Thyroid gland (tissue), 4 donors: ENCODE results near the gene CLINT1.

Source experiments
- POLR2A ChIP-seq, 2 donors: fragments of 450-650 bp; IDR thresholded peaks; one replicate each; pipeline ENCODE4 v1.6.1; 2017; ENCODE audit warnings: antibody characterized with exemption in 2 of 2, mild to moderate bottlenecking in 2 of 2, moderate library complexity in 1 of 2
- TF ChIP-seq, protein P1 (sequence below), 6 experiments: fragments of 200-600 bp in 3 of 6; fragments of 450-650 bp in 3 of 6; sonication (generic) in 3 of 6; IDR thresholded peaks; one replicate each; pipeline ENCODE4 v1.5.1; 2016 to 2019; ENCODE audit warnings: antibody characterized with exemption in 6 of 6, mild to moderate bottlenecking in 2 of 6, inconsistent platforms in 1 of 6, moderate library complexity in 1 of 6

DNA sequence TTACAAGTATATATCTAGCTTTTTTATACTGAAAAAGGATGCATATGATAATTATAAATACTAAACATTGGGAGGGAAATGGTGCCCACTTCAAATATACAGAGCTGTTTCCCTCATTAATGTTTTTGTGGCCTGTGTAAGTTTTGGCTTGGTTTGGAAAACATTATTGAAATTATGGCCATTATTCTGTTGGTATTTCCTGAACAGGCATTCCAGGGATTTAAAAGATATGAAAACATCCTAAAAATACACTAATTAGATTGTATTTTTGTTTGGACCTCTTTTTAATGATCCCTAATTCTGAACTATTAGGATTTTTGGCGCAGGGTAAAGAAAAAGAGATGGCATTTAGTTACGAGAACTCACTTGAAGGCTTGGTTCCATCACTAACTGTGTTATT, 50.9 kb downstream of the CLINT1 start:
- TF ChIP-seq, protein P1, sequence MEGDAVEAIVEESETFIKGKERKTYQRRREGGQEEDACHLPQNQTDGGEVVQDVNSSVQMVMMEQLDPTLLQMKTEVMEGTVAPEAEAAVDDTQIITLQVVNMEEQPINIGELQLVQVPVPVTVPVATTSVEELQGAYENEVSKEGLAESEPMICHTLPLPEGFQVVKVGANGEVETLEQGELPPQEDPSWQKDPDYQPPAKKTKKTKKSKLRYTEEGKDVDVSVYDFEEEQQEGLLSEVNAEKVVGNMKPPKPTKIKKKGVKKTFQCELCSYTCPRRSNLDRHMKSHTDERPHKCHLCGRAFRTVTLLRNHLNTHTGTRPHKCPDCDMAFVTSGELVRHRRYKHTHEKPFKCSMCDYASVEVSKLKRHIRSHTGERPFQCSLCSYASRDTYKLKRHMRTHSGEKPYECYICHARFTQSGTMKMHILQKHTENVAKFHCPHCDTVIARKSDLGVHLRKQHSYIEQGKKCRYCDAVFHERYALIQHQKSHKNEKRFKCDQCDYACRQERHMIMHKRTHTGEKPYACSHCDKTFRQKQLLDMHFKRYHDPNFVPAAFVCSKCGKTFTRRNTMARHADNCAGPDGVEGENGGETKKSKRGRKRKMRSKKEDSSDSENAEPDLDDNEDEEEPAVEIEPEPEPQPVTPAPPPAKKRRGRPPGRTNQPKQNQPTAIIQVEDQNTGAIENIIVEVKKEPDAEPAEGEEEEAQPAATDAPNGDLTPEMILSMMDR (IDR thresholded peaks at IDR 0.05) = no peak
- no peak for TF ChIP-seq POLR2A (IDR thresholded peaks at IDR 0.05)
